Lower leg skin (tissue), 4 donors: ENCODE measurements around the gene SLC22A3. TPM values are rescaled to one million over a fixed set of nuclear protein-coding genes. Genes with fewer than 3 reads are reported as not detected.
"Not testable (repeated sequence)": the region's sequence is repeated elsewhere in the genome, so short reads cannot be mapped to it uniquely, and the experiment has no call there.

ENCODE experiments used
- DNase-seq, 2 donors: peaks; one replicate each; pipeline ENCODE4 v3.0.0-alpha.2; 2019; ENCODE audit warnings: low spot score in 2 of 2
- H3K4me3 ChIP-seq: fragments of 200-600 bp; sonication (generic); 2 replicates; pipeline ENCODE4 v1.5.1; 2017; ENCODE audit warnings: mild to moderate bottlenecking, low read depth; ENCODE audit not compliant: poor library complexity, severe bottlenecking
- CTCF ChIP-seq, 3 donors: fragments of 450-650 bp; IDR thresholded peaks; one replicate each; pipeline ENCODE4 v1.5.1; 2016; ENCODE audit warnings: antibody characterized with exemption in 3 of 3, mild to moderate bottlenecking in 3 of 3, moderate library complexity in 2 of 3
- POLR2A ChIP-seq, 2 donors: fragments of 450-650 bp; IDR thresholded peaks; one replicate each; pipeline ENCODE4 v1.6.1; 2016 to 2017; ENCODE audit warnings: antibody characterized with exemption in 2 of 2, mild to moderate bottlenecking in 1 of 2, moderate library complexity in 1 of 2
- WGBS, 2 donors: methylation state at CpG; one replicate each; pipeline ENCODE4 v1.1.5; 2018; 5-methylcytosine and 5-hydroxymethylcytosine counted together
- intact Hi-C: fragments of 100-400 bp; cut with DNase I; formaldehyde crosslinking; loops from one replicate; pipeline ENCODE4 v1.15.0; 2023; ENCODE audit warnings: low total_unique reads
- total RNA-seq, 4 donors: library from RNA; depleted of rRNA; stranded (reverse); fragments of >200 nt; gene quantifications; one replicate each; pipeline ENCODE4 v1.1.0, GENCODE V29; 2016

The SLC22A3 gene
- total RNA-seq, 4 donors from 2014 or later = 10.4 to 15.7 (median 12.3) TPM

GRCh38 chr6:160462551-160463109 lies 114.5 kb downstream of the SLC22A3 start:
- DNase-seq = no peak
- no peak overlapping the region for H3K4me3 ChIP-seq
- 61 to 79% methylated on average over 3 of the region's 3 CpGs for WGBS, 2 donors
- intact Hi-C loops = no loop called here
- TF ChIP-seq CTCF (IDR thresholded peaks at IDR 0.05) (no peak), POLR2A (IDR thresholded peaks at IDR 0.05) (no peak)

GRCh38 chr6:160464744-160465143 lies 116.6 kb downstream of the SLC22A3 start:
- WGBS, 2 donors = 75 to 88% methylated on average over 3 of the region's 3 CpGs
- no peak overlapping the region for H3K4me3 ChIP-seq
- DNase-seq = no peak
- intact Hi-C loops = no loop called here
- TF ChIP-seq CTCF (IDR thresholded peaks at IDR 0.05) (no peak), POLR2A (IDR thresholded peaks at IDR 0.05) (no peak)

GRCh38 chr6:160467261-160467871 lies 119.2 kb downstream of the SLC22A3 start:
- H3K4me3 ChIP-seq, DNase-seq, intact Hi-C loops: not testable (repeated sequence)
- 81 to 83% methylated on average over 14 of the region's 14 CpGs for WGBS, 2 donors

- no peak overlapping the region for H3K4me3 ChIP-seq
- TF ChIP-seq CTCF (IDR thresholded peaks at IDR 0.05) = no peak
- no peak for TF ChIP-seq POLR2A (IDR thresholded peaks at IDR 0.05)
- DNase-seq = no peak
- WGBS, 2 donors = 33 to 79% methylated on average over 2 of the region's 2 CpGs
- intact Hi-C loops = no loop called here
Measured at GRCh38 chr6:160469153-160469552, 121.0 kb downstream of the SLC22A3 start.

- WGBS, 2 donors = 42 to 56% methylated on average over 4 of the region's 4 CpGs
- H3K4me3 ChIP-seq, intact Hi-C loops, DNase-seq: not testable (repeated sequence)
Measured at GRCh38 chr6:160476056-160476455, 127.9 kb downstream of the SLC22A3 start.

GRCh38 chr6:160477072-160477471 lies 128.9 kb downstream of the SLC22A3 start:
- WGBS, 2 donors = 95 to 97% methylated on average over 4 of the region's 4 CpGs
- intact Hi-C loops, H3K4me3 ChIP-seq, DNase-seq: not testable (repeated sequence)

- DNase-seq = no peak
- 91 to 95% methylated on average over 8 of the region's 8 CpGs for WGBS, 2 donors
- H3K4me3 ChIP-seq = no peak overlapping the region
- TF ChIP-seq POLR2A (IDR thresholded peaks at IDR 0.05) (no peak), CTCF (IDR thresholded peaks at IDR 0.05) (no peak)
- intact Hi-C loops = no loop called here
Measured at GRCh38 chr6:160477901-160478300, 129.7 kb downstream of the SLC22A3 start.
